ENCODE data around the gene TAMALIN. TPM values are rescaled to one million over a fixed set of nuclear protein-coding genes. Genes with fewer than 3 reads are reported as not detected.

Gene TAMALIN
- total and polyA plus RNA-seq, 2 experiments from 2014 or later, result 0.34 to 3.0 TPM

DNA sequence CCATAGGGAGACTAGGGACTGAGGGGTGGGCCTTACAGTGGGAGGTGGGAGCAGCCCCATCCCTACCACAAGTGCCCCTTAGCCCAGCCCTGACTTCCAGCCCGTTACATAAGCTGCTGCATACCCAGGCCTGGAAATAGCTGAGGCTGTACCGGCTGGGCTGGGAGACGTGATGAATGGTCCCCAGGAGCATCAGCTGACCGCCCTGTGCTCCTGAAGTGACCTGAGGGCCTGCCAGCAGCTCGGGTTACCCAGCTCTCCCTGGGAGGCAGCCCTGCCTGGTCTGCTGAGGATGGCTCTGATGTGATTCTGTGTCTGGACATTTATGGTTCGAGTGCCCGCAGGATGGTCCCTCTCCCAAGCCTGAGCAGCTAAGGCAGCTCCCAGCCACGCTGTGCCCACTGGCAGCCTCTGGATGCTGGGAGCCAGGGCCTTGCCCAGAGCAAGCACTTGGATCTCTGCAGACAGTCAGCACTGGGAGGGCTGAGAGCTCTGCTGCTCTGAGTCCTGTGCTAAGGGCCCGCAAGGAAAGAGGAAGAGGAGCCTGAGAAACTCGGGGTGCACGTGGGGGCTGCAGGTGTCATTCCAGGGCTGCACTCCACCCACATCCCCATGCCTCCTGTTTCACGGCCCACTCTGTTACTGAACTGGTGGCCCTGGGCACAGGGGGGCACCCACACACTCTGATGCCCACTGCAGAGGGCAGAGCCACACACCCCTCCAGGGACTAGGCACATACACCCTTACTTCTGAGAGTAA lies 20.5 kb downstream of the TAMALIN start:
- Histone ChIP-seq H3K79me2 (replicated peaks; ENCODE audit: insufficient read depth) (no peaks in the 10 kb centered on the region), H3K4me1 (ENCODE audit: insufficient read depth) (peaks cover 24% of the 10 kb centered on the region), H4K20me1 (replicated peaks; ENCODE audit: insufficient read depth) (no peaks in the 10 kb centered on the region), H2AFZ (no peak overlapping the region), H3K27me3 (ENCODE audit: insufficient read depth) (peaks cover 29% of the 10 kb centered on the region), H3K36me3 (ENCODE audit: insufficient read depth) (no peaks in the 10 kb centered on the region), H3K4me3 (no peak overlapping the region), H3K9me2 (ENCODE audit: insufficient read depth) (no peaks in the 10 kb centered on the region), H3F3A (replicated peaks; ENCODE audit: low read depth) (peaks cover 6% of the 10 kb centered on the region; the same call in 1 of the 2 replicates), H3K4me2 (no peak overlapping the region), H3K27ac (ENCODE audit: low read depth) (no peak overlapping the region)
- Mint-ChIP-seq H3K9me3 (no peaks in the 10 kb centered on the region), H3K4me1 (peaks cover 22% of the 10 kb centered on the region), H3K4me3 (no peak overlapping the region), H3K36me3 (ENCODE audit: low read depth) (no peaks in the 10 kb centered on the region), H3K27me3 (ENCODE audit: insufficient read depth, low read depth, poor library complexity) (peaks cover 35% of the 10 kb centered on the region), H3K27ac (no peak overlapping the region)
- no peak for DNase-seq (ENCODE audit: low spot score)
- ATAC-seq, result no peak
- TF ChIP-seq, protein P1, sequence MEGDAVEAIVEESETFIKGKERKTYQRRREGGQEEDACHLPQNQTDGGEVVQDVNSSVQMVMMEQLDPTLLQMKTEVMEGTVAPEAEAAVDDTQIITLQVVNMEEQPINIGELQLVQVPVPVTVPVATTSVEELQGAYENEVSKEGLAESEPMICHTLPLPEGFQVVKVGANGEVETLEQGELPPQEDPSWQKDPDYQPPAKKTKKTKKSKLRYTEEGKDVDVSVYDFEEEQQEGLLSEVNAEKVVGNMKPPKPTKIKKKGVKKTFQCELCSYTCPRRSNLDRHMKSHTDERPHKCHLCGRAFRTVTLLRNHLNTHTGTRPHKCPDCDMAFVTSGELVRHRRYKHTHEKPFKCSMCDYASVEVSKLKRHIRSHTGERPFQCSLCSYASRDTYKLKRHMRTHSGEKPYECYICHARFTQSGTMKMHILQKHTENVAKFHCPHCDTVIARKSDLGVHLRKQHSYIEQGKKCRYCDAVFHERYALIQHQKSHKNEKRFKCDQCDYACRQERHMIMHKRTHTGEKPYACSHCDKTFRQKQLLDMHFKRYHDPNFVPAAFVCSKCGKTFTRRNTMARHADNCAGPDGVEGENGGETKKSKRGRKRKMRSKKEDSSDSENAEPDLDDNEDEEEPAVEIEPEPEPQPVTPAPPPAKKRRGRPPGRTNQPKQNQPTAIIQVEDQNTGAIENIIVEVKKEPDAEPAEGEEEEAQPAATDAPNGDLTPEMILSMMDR (conservative IDR thresholded peaks at IDR 0.05; ENCODE audit: low read depth in 2 of 2), result no peak
- TF ChIP-seq, protein P2, sequence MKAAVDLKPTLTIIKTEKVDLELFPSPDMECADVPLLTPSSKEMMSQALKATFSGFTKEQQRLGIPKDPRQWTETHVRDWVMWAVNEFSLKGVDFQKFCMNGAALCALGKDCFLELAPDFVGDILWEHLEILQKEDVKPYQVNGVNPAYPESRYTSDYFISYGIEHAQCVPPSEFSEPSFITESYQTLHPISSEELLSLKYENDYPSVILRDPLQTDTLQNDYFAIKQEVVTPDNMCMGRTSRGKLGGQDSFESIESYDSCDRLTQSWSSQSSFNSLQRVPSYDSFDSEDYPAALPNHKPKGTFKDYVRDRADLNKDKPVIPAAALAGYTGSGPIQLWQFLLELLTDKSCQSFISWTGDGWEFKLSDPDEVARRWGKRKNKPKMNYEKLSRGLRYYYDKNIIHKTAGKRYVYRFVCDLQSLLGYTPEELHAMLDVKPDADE (IDR thresholded peaks at IDR 0.05), result no peak
- TF ChIP-seq, protein P3, sequence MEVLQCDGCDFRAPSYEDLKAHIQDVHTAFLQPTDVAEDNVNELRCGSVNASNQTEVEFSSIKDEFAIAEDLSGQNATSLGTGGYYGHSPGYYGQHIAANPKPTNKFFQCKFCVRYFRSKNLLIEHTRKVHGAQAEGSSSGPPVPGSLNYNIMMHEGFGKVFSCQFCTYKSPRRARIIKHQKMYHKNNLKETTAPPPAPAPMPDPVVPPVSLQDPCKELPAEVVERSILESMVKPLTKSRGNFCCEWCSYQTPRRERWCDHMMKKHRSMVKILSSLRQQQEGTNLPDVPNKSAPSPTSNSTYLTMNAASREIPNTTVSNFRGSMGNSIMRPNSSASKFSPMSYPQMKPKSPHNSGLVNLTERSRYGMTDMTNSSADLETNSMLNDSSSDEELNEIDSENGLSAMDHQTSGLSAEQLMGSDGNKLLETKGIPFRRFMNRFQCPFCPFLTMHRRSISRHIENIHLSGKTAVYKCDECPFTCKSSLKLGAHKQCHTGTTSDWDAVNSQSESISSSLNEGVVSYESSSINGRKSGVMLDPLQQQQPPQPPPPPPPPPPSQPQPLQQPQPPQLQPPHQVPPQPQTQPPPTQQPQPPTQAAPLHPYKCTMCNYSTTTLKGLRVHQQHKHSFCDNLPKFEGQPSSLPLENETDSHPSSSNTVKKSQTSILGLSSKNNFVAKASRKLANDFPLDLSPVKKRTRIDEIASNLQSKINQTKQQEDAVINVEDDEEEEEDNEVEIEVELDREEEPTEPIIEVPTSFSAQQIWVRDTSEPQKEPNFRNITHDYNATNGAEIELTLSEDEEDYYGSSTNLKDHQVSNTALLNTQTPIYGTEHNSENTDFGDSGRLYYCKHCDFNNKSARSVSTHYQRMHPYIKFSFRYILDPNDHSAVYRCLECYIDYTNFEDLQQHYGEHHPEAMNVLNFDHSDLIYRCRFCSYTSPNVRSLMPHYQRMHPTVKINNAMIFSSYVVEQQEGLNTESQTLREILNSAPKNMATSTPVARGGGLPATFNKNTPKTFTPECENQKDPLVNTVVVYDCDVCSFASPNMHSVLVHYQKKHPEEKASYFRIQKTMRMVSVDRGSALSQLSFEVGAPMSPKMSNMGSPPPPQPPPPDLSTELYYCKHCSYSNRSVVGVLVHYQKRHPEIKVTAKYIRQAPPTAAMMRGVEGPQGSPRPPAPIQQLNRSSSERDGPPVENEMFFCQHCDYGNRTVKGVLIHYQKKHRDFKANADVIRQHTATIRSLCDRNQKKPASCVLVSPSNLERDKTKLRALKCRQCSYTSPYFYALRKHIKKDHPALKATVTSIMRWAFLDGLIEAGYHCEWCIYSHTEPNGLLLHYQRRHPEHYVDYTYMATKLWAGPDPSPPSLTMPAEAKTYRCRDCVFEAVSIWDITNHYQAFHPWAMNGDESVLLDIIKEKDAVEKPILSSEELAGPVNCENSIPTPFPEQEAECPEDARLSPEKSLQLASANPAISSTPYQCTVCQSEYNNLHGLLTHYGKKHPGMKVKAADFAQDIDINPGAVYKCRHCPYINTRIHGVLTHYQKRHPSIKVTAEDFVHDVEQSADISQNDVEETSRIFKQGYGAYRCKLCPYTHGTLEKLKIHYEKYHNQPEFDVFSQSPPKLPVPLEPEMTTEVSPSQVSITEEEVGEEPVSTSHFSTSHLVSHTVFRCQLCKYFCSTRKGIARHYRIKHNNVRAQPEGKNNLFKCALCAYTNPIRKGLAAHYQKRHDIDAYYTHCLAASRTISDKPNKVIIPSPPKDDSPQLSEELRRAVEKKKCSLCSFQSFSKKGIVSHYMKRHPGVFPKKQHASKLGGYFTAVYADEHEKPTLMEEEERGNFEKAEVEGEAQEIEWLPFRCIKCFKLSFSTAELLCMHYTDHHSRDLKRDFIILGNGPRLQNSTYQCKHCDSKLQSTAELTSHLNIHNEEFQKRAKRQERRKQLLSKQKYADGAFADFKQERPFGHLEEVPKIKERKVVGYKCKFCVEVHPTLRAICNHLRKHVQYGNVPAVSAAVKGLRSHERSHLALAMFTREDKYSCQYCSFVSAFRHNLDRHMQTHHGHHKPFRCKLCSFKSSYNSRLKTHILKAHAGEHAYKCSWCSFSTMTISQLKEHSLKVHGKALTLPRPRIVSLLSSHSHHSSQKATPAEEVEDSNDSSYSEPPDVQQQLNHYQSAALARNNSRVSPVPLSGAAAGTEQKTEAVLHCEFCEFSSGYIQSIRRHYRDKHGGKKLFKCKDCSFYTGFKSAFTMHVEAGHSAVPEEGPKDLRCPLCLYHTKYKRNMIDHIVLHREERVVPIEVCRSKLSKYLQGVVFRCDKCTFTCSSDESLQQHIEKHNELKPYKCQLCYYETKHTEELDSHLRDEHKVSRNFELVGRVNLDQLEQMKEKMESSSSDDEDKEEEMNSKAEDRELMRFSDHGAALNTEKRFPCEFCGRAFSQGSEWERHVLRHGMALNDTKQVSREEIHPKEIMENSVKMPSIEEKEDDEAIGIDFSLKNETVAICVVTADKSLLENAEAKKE (CRISPR knock-in tag; IDR thresholded peaks at IDR 0.05), result no peak
- TF ChIP-seq, protein P4, sequence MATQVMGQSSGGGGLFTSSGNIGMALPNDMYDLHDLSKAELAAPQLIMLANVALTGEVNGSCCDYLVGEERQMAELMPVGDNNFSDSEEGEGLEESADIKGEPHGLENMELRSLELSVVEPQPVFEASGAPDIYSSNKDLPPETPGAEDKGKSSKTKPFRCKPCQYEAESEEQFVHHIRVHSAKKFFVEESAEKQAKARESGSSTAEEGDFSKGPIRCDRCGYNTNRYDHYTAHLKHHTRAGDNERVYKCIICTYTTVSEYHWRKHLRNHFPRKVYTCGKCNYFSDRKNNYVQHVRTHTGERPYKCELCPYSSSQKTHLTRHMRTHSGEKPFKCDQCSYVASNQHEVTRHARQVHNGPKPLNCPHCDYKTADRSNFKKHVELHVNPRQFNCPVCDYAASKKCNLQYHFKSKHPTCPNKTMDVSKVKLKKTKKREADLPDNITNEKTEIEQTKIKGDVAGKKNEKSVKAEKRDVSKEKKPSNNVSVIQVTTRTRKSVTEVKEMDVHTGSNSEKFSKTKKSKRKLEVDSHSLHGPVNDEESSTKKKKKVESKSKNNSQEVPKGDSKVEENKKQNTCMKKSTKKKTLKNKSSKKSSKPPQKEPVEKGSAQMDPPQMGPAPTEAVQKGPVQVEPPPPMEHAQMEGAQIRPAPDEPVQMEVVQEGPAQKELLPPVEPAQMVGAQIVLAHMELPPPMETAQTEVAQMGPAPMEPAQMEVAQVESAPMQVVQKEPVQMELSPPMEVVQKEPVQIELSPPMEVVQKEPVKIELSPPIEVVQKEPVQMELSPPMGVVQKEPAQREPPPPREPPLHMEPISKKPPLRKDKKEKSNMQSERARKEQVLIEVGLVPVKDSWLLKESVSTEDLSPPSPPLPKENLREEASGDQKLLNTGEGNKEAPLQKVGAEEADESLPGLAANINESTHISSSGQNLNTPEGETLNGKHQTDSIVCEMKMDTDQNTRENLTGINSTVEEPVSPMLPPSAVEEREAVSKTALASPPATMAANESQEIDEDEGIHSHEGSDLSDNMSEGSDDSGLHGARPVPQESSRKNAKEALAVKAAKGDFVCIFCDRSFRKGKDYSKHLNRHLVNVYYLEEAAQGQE (IDR thresholded peaks at IDR 0.05; ENCODE audit: unreplicated experiment), result no peak
- TF ChIP-seq JUNB (IDR thresholded peaks at IDR 0.05; ENCODE audit: unreplicated experiment), result no peak
- TF ChIP-seq EZH2 (IDR thresholded peaks at IDR 0.05; ENCODE audit: low read depth, unreplicated experiment), result no peak
- no peak for TF ChIP-seq POLR2AphosphoS5 (IDR thresholded peaks at IDR 0.05; ENCODE audit: low read depth)
- no peak for TF ChIP-seq ZNF331 (CRISPR knock-in tag; IDR thresholded peaks at IDR 0.05; ENCODE audit: low read depth)
- no peak for TF ChIP-seq CREB1 (CRISPR knock-in tag; IDR thresholded peaks at IDR 0.05; ENCODE audit: low read depth)
- no peak for TF ChIP-seq ZNF114 (CRISPR knock-in tag; IDR thresholded peaks at IDR 0.05)
- TF ChIP-seq EZH2phosphoT487 (IDR thresholded peaks at IDR 0.05; ENCODE audit: unreplicated experiment), result no peak
- no peak for TF ChIP-seq NANOG (IDR thresholded peaks at IDR 0.05; ENCODE audit: borderline replicate concordance)
- TF ChIP-seq STAT1 (IDR thresholded peaks at IDR 0.05; ENCODE audit: unreplicated experiment), result no peak
